NCI-H1694 (cell line): ENCODE measurements around the gene A4GALT.
"Not testable (repeated sequence)": the region's sequence is repeated elsewhere in the genome, so short reads cannot be mapped to it uniquely, and the experiment has no call there.

ENCODE experiments used
- DNase-seq: peaks from one replicate; lab custom pipeline; 2025; lab: John Stamatoyannopoulos, UW

The A4GALT gene

DNA sequence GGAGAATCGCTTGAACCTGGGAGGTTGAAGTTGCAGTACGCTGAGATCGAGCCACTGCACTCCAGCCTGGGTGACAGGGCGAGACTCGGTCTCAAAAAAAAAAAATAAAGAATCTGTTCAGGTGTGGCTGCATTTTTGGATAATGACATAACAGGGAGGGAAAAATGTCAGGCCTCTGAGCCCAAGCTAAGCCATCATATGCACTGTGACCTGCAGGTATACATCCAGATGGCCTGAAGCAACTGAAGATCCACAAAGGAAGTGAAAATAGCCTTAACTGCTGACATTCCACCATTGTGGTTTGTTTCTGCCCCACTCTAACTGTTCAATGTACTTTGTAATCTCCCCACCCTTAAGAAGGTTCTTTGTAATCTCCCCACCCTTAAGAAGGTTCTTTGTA, 19.6 kb upstream of the A4GALT start:
- not testable (repeated sequence) for DNase-seq

DNA sequence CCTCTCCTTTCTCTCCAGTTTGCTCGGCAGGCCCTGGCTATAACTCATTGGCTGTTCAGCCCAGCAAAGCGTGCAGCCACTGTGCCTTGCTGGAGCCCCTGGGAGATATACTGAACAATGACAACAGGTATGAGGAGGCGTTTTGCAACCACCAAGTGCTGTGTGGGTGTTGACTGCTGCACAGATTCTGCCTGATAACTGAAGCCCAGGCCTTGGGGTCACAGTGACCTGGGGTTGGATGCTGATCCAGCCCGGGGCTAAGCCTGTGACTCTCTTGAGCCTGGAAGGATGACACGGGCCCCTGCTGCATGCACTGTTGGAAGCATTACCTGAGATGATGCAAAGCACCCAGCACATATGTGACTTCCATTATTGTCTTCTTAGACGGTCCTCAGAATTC, 13.7 kb upstream of the A4GALT start:
- no peak for DNase-seq

DNA sequence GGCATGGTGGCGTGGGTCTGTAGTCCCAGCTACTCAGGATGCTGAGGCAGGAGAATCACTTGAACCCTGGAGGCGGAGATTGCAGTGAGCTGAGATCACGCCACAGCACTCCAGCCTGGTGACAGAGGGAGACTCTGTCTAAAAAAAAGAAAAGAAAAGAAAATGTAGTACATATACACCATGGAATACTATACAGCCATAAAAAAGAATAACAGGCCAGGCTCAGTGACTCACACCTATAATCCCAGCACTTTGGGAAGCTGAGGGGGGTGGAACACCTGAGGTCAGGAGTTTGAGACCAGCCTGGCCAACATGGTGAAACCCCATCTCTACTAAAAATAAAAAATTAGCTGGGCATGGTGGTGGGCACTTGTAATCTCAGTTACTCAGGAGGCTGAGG, 12.7 kb upstream of the A4GALT start:
- DNase-seq = not testable (repeated sequence)

DNA sequence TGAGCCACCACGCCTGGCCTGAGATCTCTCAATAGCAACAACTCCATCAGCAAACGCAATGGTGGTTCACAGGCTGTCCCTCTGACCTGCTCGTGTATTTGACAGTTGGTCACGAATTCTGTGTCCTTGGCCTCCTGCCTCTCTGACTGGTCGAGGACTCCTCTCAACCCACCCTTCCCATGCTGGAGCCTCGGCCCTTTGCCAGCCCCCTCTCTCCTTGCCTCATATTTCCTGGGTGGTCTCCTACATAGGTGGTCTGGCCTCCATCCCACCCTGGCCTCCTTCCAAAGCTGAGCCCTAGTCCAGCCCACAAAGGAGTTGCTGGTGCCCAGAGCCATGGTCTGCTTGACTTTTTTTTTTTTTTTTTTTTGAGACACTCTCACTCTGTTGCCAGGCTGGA, 11.4 kb upstream of the A4GALT start:
- no peak for DNase-seq

DNA sequence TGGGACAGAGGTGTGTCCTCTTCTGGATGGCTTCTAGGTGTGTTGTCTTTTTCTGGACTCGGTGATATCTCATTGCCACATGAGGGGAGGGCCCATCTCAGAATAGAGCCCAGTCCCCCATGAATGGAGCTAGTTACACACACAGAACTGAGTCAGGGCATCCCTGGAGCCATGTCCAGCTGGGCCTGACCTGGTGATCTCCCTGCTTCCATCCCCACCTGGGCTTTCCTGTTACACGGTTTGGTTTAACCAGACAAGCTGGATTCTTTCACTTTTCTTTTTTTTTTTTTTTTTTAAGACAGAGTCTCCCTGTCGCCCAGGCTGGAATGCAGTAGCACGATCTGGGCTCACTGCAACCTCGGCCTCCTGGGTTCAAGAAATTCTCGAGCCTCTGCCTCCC, 6.1 kb upstream of the A4GALT start:
- no peak for DNase-seq

DNA sequence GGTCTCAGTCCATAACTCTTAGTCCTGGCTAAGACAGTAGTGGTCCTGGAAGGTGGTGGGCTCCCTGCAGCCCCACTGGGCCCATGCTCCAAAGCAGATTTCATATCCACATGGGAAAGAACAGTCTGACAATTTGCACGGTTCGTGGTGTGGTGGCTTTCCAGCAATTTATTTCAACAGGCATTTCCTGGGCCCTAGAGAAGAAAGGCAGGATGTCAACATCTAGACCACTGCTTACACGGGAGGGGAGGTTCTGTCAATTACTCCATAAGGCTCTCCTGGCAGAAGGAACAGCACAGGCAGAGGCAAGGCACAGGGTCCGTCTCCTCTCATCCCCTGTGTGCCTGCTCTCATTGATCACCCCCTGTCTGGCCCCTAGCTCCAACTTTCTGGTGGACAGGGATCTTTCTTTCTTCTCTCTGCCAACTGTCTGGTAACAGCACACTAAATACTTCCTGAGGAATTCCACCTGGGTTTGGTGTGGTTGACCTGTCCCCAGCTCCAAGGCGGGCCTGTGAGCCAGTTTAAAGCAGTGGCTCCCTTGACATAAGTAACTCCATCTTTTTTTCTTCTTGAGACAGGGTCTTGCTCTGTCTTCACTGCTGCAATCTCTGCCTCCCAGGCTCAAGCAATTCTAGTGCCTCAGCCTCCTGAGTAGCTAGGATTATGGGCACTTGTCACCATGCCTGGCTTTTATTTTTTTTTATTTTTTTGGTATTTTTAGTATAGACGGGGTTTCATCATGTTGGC, 5.1 kb upstream of the A4GALT start:
- no peak for DNase-seq

DNA sequence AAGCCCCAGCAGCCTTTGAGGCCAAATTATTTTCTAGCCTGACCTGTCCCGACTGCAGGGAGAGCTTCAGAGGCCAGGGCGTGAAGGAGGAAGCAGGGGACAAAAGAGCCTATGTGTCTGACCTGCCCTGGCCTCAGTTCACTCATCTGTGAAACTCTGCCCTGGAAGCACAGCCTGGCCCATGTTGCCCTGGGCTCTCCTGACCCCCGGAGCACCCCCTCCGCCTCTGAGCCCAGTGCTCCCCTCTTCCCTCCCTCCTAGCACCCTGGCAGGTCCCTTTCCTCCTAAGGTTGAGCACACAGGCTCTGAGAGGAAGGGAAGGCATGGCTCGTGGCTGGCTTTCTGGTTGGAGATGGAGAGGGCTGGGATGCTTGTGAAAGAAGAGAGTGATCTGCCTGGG, 3.4 kb upstream of the A4GALT start:
- DNase-seq = no peak

DNA sequence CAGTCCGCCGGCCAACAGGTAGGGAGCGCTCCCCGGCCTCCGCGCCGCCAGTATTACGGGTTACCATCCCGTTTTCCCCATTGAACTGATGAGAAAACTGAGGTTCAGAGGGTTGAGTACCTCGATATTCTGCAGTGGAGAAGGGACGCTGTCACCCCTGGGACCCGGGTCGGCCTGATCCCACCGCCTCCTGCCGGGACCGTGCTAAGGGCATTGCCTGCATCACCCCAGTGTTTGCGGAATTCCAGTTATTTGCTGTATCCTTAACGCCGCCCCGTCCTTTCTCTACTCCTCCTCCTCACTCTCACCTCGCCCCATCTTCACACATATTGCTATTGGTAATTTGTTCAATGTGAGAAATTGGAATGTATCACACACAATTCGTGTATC, 370 bp upstream of the A4GALT start:
- no peak for DNase-seq

DNA sequence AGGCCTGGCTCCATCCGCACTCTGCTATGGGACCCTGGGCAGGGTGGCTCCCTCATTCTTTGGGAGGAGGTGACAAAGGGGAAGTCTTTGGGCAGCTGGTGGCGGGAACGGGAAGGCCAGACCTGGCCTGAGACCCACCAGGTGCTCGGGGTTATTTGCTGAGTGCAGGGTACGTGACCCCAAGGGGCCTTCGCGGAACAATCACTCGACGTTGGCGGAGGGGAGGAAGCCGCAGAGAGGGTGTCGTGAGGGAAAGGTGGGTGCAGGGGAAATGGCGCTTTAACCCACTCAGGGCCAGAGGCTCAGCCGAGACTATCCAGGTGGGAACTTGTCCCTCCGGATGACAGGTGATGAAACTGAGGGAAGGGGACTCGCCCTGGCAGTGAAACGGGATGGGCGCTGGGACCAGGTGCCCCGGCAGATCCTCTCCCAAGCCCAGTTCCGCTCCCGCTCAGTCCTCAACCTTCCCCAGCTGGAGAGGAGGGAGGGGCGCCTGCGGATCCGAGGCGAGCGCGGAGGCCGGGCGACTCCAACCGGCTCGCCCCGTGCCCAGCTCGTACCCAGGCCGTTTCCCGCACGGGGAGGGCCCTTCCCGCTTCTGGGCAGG, 911 bp downstream of the A4GALT start:
- DNase-seq = no peak

DNA sequence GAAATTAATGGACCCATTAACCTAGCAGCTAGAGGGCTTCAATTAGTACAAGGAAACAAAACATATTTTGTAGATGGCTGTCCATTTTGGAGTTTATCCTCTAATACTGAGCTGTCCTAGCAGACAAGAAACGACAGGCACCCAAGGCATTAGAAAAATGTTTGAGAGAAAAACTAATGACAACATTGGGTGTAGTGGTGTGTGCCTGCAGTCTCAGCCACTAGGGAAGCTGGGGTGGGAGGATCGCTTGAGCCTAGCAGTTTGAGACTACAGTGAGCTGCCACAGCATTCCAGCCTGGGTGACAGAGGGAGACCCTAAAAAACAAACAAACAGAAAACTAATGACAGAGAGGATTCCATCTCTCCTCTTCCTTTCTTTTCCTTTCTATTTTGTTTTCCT, 1.5 kb downstream of the A4GALT start:
- DNase-seq = no peak

DNA sequence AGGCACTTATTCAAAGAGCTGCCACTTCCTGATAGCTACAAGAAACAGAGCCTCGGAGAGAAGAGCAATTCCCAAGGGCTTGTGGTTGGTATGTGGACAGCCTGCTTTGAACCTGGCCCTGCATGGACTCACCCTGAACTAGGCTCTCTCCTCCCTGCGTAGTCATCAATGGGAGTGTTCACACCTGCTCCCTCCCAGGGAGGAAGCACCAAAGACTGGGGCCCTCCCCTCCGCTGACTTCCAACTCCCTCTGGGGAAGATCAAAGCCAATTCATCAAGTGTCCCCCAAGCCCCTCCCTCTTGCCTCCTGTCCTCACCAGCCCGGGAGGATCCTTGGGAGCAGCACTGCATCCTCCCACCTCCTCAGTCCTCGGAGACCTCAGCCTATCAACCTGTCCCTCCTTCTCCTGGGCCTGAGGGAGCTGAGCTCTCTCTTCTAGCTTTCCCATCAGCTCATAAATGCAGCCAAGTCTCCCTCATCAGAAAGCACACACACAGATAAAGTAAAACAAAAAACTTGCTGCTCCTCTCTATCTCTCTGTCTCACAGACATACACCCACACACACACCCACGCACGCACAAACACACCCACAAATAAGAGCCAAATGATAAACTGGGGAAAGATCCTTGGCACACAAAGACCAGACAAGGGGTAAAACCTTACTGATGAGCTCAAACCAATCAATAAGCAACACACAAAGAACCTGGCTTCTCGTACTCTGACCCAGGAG, 3.3 kb downstream of the A4GALT start:
- DNase-seq = no peak

DNA sequence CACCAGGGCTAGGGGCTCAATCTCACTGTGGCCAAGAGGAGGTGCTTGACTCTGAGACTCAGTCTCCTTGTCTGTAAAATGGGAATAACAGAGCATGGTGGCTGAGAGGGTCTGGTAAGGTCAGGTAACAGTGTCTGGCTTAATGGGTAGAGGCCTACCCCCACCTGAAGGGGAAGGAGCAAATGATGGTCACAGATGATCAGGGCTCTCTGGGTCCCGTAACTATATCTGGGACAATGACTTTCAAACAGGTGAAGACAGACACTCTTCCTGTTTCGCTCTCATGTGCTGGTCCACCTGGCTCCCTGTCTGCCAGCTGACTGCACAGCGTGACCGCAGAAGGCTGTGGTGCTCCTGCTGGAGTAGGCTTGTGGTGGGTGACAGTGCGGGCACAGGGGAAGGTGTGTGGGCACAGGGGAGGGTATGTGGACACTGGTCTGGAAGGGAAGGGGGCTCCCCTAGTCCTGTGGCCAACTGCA, 4.0 kb downstream of the A4GALT start:
- no peak for DNase-seq

DNA sequence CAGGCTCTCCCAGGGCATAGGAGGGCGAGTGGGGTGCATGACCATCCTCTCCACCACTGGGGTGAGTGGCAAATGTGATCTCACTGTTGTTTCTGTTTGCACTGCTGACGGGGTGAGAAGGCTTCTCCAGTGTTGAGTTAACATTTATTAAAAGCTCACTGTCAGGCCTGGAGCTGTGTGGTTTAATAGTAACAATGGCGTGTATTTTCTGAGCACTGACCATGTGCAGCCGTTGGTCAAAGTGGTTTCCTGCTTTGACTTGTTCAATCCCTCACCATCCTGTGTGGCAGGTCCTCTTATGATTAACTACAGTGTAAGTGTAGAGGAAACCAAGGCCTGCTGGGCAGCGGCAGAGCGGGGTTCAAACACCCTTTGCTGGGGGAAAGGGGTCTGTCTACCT, 4.4 kb downstream of the A4GALT start:
- no peak for DNase-seq

DNA sequence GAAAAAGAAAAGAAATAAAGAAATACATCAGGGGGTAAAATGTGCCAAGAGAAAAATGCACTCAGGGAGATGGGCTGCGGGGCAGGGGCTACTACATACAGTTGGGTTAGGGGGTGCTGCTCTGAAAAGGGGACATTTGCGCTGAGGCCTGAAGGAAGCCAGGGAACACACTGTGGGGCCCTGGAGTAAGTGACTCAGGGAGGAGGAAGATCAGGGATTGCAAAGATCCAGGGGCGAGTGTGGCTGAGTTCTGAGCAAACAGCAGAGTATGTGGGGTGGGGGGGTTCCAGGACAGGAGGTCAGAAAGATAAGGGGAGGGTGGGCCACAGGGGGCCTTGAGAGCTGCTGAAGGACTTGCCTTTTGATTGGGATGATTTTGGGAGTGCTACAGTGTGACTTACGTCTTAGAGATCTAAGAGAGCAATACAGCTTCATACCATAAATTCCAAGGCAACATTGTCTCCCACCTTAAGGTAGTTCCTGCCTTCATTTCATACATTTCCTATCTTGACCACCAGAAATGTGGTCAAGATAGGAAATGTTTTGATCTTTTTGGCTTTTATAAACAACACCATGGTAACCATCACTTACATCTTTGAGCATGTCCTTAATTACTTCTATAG, 5.8 kb downstream of the A4GALT start:
- DNase-seq = no peak

DNA sequence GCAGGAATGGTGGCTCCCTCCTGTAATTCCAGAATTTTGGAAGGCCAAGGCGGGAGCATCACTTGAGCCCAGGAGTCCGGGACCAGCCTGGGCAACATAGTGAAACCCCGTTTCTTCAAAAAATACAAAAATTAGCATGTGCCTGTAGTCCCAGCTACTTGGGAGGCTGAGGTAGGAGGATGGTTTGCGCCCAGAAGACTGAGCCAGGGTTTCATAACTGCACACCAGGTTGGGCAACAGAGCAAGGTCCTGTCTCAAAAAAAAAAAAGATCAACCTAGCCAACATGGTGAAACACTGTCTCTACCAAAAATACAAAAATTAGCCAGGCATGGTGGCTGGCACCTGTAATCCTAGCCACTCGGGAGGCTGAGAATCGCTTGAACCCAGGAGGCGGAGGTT, 6.4 kb downstream of the A4GALT start:
- no peak for DNase-seq

DNA sequence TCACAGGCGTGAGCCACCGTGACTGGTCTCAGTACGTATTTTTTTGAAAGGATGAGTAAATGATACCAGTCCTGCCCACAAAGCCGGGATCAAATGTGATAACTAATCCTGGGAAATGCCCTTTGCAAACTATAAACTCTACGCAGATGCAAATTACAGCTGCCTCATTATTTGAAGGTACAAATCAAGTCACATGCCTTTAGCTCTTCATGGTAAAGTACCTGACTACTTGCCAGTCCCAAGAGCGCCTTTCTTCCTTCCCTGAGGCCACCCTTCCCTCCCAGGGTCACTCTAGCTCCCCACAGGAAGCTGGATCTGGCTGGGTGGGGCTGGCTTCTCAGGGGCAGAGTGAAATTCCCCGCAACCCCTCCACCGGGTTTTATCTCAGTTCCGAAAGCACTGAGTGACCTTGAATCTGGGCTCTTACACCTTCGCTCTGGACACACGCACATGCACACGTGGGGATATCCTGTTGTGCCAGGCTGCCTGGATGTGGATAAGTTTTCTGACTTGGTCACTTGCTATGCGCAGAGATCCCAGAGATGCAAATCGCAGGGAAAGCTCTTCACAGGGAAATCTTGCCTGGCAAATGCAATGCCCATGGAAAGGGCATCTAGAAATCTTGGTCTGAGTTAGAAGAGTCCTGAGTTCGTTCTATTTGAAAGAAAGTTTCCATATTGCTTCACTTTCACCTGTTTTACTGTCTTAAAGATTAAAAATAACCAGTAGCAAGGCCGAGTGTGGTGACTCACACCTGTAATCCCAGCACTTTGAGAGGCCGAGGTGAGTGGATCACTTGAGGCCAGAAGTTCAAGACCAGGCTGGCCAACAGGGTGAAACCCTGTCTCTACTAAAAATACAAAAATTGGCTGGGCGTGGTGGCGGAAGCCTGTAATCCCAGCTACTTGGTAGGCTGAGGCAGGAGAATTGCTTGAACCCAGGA, 8.5 kb downstream of the A4GALT start:
- DNase-seq = no peak

DNA sequence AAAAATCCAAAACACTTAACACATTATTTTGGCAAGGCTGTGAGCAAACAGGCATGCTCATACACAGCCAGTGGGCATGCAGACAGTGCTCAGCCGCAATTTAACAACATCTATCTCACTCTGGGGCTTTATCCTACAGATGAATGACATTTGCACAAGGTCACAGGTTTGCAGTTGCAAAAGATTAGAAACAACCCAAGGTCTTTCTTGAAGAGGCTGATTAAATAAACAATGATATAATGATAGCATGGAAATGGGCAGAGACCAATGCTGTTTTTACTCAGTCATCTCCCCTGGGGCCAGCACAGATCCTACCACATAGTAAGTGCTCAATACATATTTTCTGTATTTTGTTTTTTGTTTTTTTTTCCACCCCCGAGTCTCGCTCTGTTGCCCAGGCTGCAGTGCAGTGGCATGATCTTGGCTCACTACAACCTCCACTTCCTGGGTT, 9.4 kb downstream of the A4GALT start:
- DNase-seq = no peak

DNA sequence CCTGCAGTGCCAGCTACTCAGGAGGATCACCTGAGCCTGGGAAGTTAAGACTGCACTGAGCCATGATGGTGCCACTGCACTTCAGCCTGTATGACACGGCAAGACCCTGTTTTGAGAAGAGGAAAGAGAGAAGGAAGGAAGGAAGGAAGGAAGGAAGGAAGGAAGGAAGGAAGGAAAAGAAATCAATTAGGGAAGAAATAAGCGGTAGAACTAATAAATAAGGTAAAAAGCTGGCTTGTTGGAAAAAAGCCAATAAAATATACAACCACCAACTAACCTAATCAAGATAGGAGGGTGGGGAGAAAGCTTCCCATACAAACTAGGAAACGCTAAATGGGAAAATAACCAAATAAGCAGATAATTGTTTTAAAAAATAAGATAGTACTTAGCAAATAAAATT, 12.3 kb downstream of the A4GALT start:
- no peak for DNase-seq

DNA sequence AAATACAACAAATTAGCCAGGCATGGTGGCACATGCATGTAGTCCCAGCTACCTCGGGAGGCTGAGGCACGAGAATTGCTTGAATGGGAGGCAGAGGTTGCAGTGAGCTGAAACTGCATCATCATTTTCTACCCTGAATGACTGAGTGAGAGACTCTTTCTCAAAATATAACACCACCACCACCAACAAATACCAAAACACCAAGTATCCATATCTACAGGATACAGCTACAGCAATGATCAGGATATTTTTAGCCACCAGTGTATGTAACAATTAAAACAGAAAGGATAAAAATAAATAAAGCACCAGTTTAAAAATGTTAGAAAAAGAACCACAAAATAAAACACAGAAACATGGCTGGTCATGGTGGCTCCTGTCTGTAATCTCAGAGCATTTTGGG, 13.2 kb downstream of the A4GALT start:
- no peak for DNase-seq

DNA sequence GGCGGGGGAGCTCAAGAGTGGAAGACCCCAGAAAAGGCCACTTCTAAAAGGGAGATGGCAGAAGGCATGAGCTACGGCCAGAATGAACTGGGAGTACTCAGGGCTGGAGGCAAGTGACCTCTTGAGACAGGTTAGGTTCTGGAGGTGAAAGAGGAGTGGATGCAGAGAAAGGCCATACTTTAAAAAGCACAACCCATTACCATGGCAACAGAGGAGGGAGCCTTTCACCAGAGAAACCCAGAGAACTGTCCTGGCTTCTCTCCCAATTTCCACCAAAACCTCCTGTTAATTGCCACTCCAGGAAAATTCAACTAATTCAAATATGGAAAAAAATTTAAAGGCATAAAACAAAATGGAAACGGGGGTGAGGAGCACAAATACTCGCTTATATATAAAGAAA, 15.8 kb downstream of the A4GALT start:
- DNase-seq = no peak

DNA sequence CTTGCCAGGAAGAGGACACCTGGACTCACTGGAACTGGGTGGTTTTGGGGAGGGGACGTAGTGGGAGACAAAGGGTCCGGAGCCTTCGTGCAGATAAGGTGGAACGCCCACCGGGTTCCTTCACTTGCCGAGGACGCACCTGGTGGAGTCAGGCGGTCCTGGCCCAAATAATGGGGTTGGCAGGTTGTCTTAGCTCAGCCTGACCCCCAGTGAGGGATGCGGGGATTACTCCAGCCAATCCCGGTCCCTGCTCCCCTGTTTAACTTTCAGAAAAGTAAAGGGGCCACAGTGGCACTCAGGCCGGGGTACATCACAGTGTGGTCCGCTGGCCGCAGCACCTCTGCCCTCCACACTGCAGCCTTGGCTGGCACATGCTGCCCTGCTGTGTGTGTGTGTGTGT, 18.0 kb downstream of the A4GALT start:
- DNase-seq = no peak

DNA sequence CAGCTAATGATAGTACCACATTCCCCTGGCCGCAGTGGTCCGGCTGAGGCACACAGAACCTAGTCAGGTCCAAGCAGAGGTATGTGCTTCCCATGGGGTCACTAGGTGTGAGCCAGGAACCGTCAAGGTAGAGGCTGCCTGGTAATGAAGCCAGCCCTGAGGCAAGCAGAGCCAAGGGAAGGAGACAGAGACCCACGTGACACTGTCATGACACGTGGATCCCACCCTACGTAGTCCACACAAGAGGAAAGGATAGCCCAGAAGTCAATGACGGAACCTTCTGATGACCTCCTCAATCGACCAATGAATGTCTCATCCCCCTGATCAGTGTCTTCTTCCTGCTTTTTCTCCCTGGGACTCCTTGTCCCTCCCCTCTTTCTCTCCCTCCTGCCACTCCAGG, 19.0 kb downstream of the A4GALT start:
- no peak for DNase-seq
